NCI-H748 (cell line): Measurements from ENCODE around the gene MREG.
A peak's percentile ranks its signal among the peaks of the same experiment; 100 is the strongest.

Experiments used
- DNase-seq: peaks from one replicate; lab custom pipeline; 2025; ENCODE audit not compliant: unreplicated experiment; lab: John Stamatoyannopoulos, UW

MREG gene

DNA sequence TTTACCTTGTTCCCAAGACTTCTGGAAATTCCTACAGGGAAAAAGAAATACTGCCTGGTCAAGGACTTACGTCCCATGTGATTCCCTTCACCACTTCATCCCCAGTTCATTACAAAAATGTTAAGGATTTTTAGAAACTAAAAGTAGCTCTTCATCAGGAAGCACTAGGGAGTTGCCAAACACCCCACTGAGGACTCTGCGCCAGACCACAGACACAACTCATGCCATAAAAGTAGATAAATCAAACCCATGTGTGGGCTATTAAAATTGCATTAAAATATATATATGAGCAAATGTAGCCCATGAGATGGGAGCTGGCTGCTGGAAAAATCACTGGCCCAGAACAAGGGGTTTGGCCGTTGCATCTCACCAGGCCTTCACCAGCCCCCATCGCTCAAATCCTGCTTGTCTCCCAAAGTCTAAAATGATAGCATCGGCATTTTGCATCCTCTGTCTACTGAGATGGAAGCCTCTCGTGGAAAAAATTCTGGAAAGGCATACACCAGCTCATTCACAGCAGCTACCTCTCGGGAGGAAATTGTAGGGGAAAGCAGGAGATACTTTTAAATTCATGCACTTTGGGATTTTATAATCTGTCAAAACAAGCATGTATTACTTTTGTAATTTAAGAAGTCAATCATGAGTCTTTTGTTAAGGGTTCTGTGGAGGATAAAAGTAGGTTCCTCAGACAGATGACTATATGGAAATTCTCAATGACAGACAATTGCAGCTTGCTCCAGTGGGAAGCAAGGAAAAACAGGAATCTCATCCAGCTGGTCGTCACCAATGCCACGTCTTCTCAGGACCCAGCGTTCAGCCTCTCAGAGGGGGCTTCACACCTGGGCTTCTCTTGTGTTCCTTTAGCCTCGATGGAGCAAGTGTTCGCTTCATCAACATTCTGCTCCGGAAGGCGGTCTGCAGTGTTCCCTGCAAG is 113.9 kb downstream of the MREG start:
- DNase-seq: no peak

DNA sequence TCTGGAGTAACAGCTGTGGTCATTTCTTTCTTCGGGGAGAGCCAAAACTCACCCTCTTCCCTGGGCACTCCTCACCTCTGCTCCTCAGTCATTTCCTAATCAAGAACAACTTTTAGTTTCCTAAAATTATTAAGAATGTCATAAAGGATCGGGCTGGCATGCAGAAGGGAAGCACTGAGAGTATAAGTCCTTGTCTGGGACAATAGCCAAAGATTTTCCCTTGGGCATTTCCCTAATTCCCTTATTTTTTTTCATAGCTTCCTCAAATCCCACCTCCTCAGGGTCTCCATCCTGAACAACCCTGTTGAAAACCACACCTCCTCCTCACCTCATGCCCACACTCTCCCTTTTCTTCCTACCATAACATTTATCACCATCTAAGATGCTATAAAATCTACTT is 115.0 kb downstream of the MREG start:
- no peak for DNase-seq

- DNase-seq: peak; percentile 96
These were observed 116.4 kb downstream of the MREG start for GRCh38 chr2:215896921-215897320.

DNA sequence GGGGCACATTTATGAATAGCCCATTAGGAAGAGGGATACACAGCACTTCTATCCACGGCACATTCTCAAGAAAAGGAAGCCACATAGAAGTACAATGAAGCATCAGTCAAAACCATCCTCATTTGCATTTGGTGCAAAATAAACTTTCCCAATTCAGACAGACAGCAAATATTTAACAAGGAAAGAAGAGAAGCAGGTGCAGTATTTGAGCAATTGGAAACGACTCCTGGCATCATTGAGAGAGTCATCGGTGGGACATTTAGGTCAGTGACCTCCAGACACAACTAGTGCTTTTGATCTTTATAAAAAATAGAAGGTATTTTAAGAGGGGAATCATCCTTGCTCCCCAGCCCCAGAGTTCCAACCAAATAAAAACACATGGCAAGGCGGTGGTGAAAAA is 118.0 kb downstream of the MREG start:
- DNase-seq: peak; percentile 98
